EL (cell line): ENCODE data around the gene IL34.

Experiments used
- DNase-seq: peaks from one replicate; pipeline ENCODE4 v3.0.0-alpha.2; 2016

The IL34 gene

DNA sequence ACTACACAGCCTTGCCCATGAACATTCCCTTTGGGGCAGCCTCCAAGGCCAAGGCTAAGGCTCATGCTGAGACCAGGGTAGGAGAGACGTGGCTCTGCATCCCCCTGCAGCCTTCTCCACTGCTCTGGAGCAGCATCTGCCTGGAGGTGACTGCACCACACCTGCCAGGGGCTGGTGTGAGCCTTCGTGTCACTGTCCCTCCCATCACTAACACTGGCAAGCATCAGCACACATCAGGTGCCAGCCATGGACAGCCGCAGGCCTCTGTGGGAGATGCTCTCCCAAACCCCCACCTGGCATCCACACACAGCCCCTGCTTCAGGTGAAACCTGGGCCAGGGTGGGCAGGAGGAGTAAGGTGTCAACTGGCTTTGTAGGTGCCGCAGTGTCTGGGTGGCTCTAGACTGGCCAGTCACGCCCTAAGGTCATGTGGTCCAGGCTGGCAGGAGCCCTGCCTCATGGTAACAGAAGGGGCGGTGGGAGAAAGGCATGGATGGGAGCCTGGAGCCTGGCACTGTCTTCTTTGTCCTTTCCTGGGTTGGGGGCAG lies 57.5 kb downstream of the IL34 start:
- no peak for DNase-seq

- no peak for DNase-seq
Measured at GRCh38 chr16:70704586-70704985, 58.2 kb downstream of the IL34 start.

DNA sequence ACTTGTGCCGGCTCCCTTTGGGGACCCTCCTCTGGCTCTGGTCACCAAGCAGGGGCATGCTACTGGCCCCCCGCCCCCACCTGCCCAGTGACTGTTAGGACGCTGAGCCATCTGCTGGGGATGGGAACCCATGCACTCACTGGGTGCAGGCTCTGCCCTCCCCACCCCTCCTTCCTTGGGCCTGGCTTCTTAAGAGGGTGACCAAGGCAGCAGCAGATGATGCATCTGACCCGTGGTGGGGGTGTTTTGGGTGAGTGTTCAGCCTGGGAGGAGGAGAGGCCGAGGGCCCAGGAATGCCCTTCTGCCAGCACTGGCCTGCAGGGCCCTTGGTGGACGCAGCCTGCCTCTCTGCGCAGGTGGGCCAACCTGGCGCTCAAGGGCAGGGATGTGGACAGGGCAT lies 58.7 kb downstream of the IL34 start:
- DNase-seq, result peak; percentile 66

DNA sequence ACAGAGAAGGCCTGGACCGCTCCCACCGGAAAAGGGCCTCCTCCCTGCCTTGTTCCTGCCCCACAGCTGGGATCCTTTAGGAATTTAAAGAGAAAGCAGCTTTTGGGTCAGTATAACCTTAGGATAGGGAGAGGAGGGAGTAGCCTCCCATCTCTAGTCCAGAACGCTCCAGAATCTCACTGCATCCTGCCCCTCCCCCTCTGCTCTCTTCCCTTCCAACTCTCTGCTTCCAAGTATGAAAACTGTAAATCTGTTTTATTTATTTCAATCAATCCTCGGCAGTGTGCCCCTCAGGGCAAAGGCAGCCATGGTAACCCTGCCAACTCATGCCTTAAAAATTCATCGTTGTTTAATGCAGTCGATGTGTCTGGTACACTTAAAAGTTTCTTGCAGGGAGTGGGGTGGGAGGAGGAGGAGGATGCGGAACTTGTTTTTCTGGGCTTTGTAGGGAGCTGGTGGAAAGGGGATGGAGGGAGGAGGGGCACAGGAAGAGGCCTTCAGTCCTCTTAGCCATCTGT lies 60.6 kb downstream of the IL34 start:
- DNase-seq, result peak; percentile 96

GRCh38 chr16:70708366-70709246 lies 62.2 kb downstream of the IL34 start:
- no peak for DNase-seq

DNA sequence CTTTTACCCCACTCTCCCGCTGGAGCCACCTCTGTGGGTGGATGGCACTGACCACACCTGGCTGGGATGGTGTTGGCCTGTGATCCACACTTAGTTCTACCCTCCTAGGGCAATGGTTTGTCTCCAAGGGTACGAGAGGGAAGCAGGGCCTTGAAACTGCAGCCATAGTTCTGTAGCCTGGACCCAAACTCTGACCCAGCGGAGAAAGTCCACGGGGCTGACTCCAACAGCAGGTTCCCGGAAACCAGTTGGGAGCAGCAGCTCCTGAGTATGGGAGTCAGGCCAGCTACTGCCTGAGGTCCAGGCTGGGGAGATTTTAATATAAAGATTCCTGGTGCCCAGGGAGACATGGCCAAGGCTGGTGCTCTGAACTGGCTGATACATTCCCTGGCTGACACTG lies 63.1 kb downstream of the IL34 start:
- no peak for DNase-seq

- DNase-seq, result no peak
Measured at GRCh38 chr16:70709942-70710341, 63.6 kb downstream of the IL34 start.
